ENCODE results near the gene DNM3.

GRCh38 chr1:171961861-171962260 is 120.6 kb downstream of the DNM3 start:
- TF ChIP-seq BACH2 (CRISPR knock-in tag; IDR thresholded peaks at IDR 0.05; ENCODE audit: borderline replicate concordance) (no peak), TCF4 (CRISPR knock-in tag; IDR thresholded peaks at IDR 0.05; ENCODE audit: borderline replicate concordance) (no peak), PATZ1 (CRISPR knock-in tag; IDR thresholded peaks at IDR 0.05; ENCODE audit: borderline replicate concordance) (no peak), SNAI2 (CRISPR knock-in tag; IDR thresholded peaks at IDR 0.05) (no peak), ISL1 (CRISPR knock-in tag; IDR thresholded peaks at IDR 0.05) (no peak), RARB (CRISPR knock-in tag; IDR thresholded peaks at IDR 0.05) (no peak)

Measured in SK-N-SH treated with all-trans-retinoic acid at 6 μM for 48 hours (cell line).